Panc1 (cell line): ENCODE measurements around the gene ALKBH2.

Experiments
- SIN3A ChIP-seq: IDR thresholded peaks from 2 replicates; pipeline ENCODE4 v1.6.1; 2012; ENCODE audit warnings: low read depth, mild to moderate bottlenecking, low read length, moderate library complexity, borderline replicate concordance; ENCODE audit not compliant: insufficient read depth
- TF ChIP-seq, protein P1 (sequence below): fragments of 450-650 bp; IDR thresholded peaks from 2 replicates; pipeline ENCODE4 v1.5.1; 2017; ENCODE audit warnings: mild to moderate bottlenecking

DNA sequence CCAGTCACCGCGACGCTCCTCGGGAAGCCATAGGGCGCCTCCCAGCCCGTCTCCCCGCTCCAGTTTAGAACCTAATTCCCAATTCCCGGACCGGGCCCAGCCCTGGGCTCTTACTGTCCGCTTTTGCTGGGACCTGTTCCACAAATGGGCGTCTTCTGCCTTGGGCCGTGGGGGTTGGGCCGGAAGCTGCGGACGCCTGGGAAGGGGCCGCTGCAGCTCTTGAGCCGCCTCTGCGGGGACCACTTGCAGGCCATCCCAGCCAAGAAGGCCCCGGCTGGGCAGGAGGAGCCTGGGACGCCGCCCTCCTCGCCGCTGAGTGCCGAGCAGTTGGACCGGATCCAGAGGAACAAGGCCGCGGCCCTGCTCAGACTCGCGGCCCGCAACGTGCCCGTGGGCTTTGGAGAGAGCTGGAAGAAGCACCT, 4.9 kb upstream of the ALKBH2 start:
- TF ChIP-seq, protein P1, sequence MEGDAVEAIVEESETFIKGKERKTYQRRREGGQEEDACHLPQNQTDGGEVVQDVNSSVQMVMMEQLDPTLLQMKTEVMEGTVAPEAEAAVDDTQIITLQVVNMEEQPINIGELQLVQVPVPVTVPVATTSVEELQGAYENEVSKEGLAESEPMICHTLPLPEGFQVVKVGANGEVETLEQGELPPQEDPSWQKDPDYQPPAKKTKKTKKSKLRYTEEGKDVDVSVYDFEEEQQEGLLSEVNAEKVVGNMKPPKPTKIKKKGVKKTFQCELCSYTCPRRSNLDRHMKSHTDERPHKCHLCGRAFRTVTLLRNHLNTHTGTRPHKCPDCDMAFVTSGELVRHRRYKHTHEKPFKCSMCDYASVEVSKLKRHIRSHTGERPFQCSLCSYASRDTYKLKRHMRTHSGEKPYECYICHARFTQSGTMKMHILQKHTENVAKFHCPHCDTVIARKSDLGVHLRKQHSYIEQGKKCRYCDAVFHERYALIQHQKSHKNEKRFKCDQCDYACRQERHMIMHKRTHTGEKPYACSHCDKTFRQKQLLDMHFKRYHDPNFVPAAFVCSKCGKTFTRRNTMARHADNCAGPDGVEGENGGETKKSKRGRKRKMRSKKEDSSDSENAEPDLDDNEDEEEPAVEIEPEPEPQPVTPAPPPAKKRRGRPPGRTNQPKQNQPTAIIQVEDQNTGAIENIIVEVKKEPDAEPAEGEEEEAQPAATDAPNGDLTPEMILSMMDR, result no peak
- TF ChIP-seq SIN3A, result peak; percentile 67; the same call in 1 of the 2 replicates
